ENCODE measurements around the gene YY1AP1. TPM values are rescaled to one million over a fixed set of nuclear protein-coding genes. Genes with fewer than 3 reads are reported as not detected.

YY1AP1 gene
- total RNA-seq, 2 experiments from 2014 or later: 59.6 to 76.0 TPM

Other genes starting within 250 kb of the YY1AP1 start
- gene ASH1L, start 126.0 kb downstream of the YY1AP1 start, total RNA-seq: 10 to 100 TPM; 28.1 to 31.4 TPM
- 10 to 100 TPM; 56.8 to 62.1 TPM for gene MSTO1, start 78.6 kb downstream of the YY1AP1 start, total RNA-seq
- 100 to 1,000 TPM; 159 to 162 TPM for gene DAP3, start 317 bp upstream of the YY1AP1 start, total RNA-seq
- 10 to 100 TPM; 44.2 to 48.8 TPM for gene GON4L, start 168.4 kb upstream of the YY1AP1 start, total RNA-seq
- 10 to 100 TPM; 14.3 to 14.8 TPM for gene SYT11, start 170.8 kb upstream of the YY1AP1 start, total RNA-seq
- 10 to 100 TPM; 20.3 to 23.0 TPM for gene RIT1, start 222.6 kb upstream of the YY1AP1 start, total RNA-seq
- gene KHDC4, start 245.6 kb upstream of the YY1AP1 start, total RNA-seq: 10 to 100 TPM; 68.7 to 97.5 TPM